K562 (cell line): ENCODE results near the gene PRKAR2B. TPM values are rescaled to one million over a fixed set of nuclear protein-coding genes. Genes with fewer than 3 reads are reported as not detected.

Experiments used
- ARID2 ChIP-seq: fragments of 450-650 bp; IDR thresholded peaks from 2 replicates; pipeline ENCODE4 v1.6.1; 2017; ENCODE audit warnings: antibody characterized with exemption, mild to moderate bottlenecking
- CEBPB ChIP-seq: fragments of 450-650 bp; IDR thresholded peaks from 2 replicates; pipeline ENCODE4 v1.6.1; 2016; ENCODE audit warnings: missing genetic modification characterization, missing compliant biosample characterization
- FOXK2 ChIP-seq, 2 experiments: fragments of 450-650 bp; IDR thresholded peaks in 1 of 2; conservative IDR thresholded peaks in 1 of 2; 2 replicates each; pipeline ENCODE4 v1.6.1; 2016; ENCODE audit warnings: low read depth in 2 of 2, mild to moderate bottlenecking in 1 of 2
- FOXM1 ChIP-seq, 2 experiments: fragments of 450-650 bp in 1 of 2; sonication (generic) in 1 of 2; formaldehyde crosslinking in 1 of 2; IDR thresholded peaks; 2 replicates each; pipeline versions ENCODE4 v1.6.1 to v1.9.0; 2017 to 2022; ENCODE audit warnings: low read depth in 2 of 2, mild to moderate bottlenecking in 2 of 2, missing genetic modification reagents in 1 of 2, moderate library complexity in 1 of 2
- MAFG ChIP-seq: fragments of 450-650 bp; conservative IDR thresholded peaks from 2 replicates; pipeline ENCODE4 v1.6.1; 2016; ENCODE audit warnings: missing genetic modification characterization, missing compliant biosample characterization
- NFIC ChIP-seq: fragments of 450-650 bp; IDR thresholded peaks from 2 replicates; pipeline ENCODE4 v1.6.1; 2017; ENCODE audit warnings: mild to moderate bottlenecking, inconsistent platforms
- NFIX ChIP-seq: fragments of 250-450 bp; sonication (Bioruptor Pico); IDR thresholded peaks from 2 replicates; pipeline ENCODE4 v1.4.0; 2020; ENCODE audit warnings: low read depth, mild to moderate bottlenecking, moderate library complexity
- NFYB ChIP-seq: IDR thresholded peaks from 2 replicates; pipeline ENCODE4 v1.6.1; 2011; ENCODE audit warnings: mild to moderate bottlenecking, moderate library complexity; ENCODE audit not compliant: insufficient read length; ENCODE audit errors: extremely low read depth
- PHB ChIP-seq: fragments of 250-450 bp; sonication (Bioruptor Pico); IDR thresholded peaks from 2 replicates; pipeline ENCODE4 v1.5.0; 2021
- RERE ChIP-seq: sonication (generic); formaldehyde crosslinking; IDR thresholded peaks from 2 replicates; pipeline ENCODE4 v1.8.0; 2023; ENCODE audit warnings: missing genetic modification reagents, mild to moderate bottlenecking, borderline replicate concordance
- RNF2 ChIP-seq: sonication (generic); IDR thresholded peaks from 2 replicates; pipeline ENCODE4 v1.6.1; 2016
- SAFB2 ChIP-seq: fragments of 200-400 bp; formaldehyde crosslinking; IDR thresholded peaks from 2 replicates; pipeline ENCODE4 v1.6.1; 2018; ENCODE audit warnings: borderline replicate concordance, low read length, low read depth, moderate library complexity; ENCODE audit not compliant: severe bottlenecking
- SETDB1 ChIP-seq: IDR thresholded peaks from one replicate; pipeline ENCODE4 v1.6.1; 2012; ENCODE audit warnings: low read length, control low read depth, inconsistent platforms
- SREBF1 ChIP-seq: fragments of 150-350 bp; IDR thresholded peaks from 2 replicates; pipeline ENCODE4 v1.6.1; 2014; ENCODE audit warnings: antibody characterized with exemption, low read depth, low read length, borderline replicate concordance
- ZNF12 ChIP-seq: sonication (generic); formaldehyde crosslinking; IDR thresholded peaks from 2 replicates; pipeline ENCODE4 v1.4.0; 2020; ENCODE audit warnings: mild to moderate bottlenecking, missing genetic modification reagents
- ZNF133 ChIP-seq: fragments of 250-450 bp; sonication (Bioruptor Pico); IDR thresholded peaks from 2 replicates; pipeline ENCODE4 v1.4.0; 2020; ENCODE audit warnings: mild to moderate bottlenecking
- ZNF165 ChIP-seq: fragments of 250-450 bp; sonication (Bioruptor Pico); IDR thresholded peaks from 2 replicates; pipeline ENCODE4 v1.4.0; 2020; ENCODE audit warnings: borderline replicate concordance
- ZNF24 ChIP-seq: fragments of 450-650 bp; IDR thresholded peaks from 2 replicates; pipeline ENCODE4 v1.6.1; 2016
- polyA plus RNA-seq, 8 experiments: library from polyadenylated mRNA; depleted of rRNA in 4 of 8; stranded (reverse) in 5 of 8; unstranded in 3 of 8; fragments of >200 nt; fragmentation: Nextera tagmentation in 2 of 8; fragmentation: Illumina TruSeq in 1 of 8; extraction: Ambion mirVana in 2 of 8; extraction: Trizol in 1 of 8; gene quantifications; 2 replicates each; pipeline versions ENCODE4 v1.2.1 to v1.2.3, GENCODE V29; 2011 to 2014; ENCODE audit warnings: inconsistent platforms in 1 of 8, missing spikeins in 1 of 8
- total RNA-seq, 7 experiments: library from RNA; depleted of rRNA in 6 of 7; stranded (reverse); fragments of >200 nt in 6 of 7; fragmentation: Illumina TruSeq in 2 of 7; extraction: Trizol in 2 of 7; gene quantifications; 2 replicates each; pipeline versions ENCODE4 v1.2.1 to v1.2.3, GENCODE V29; 2011 to 2021; ENCODE audit warnings: low replicate concordance in 1 of 7
- TF ChIP-seq, protein P1 (sequence below): fragments of 250-450 bp; sonication (Bioruptor Pico); IDR thresholded peaks from 2 replicates; pipeline ENCODE4 v1.5.0; 2020; ENCODE audit warnings: mild to moderate bottlenecking, borderline replicate concordance
- TF ChIP-seq, protein P2 (sequence below): fragments of 450-650 bp; IDR thresholded peaks from 2 replicates; pipeline ENCODE4 v1.6.1; 2016; ENCODE audit warnings: mild to moderate bottlenecking

Gene PRKAR2B
- total and polyA plus RNA-seq, 9 of the 15 experiments (the other 6 are each of a cell fraction or from before 2014, with no cell fraction given) = 59.0 to 173 (median 129) TPM

DNA sequence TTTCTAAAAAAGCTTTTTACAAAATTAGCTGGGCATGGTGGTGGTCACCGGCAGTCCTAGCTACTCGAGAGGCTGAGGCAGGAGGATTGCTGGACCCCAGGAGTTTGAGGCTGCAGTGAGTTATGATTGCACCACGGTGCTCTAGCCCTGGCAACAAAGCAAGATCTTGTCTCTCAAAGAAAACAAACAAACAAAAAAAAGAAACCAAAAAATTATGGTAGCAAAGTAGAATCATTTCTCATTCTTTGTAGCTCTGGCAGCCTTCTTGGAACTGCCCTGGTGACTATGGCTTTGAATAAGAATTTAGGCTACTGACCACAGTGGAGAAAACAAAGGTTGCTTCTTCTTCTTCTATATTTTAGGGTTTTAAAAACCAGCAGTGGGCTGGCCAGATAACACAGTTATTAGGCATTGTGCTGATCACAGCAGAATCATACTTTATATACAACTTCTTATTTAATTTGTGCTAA is 41.9 kb upstream of the PRKAR2B start (continued):
- peak; percentile 69 for TF ChIP-seq MAFG (tag)
- TF ChIP-seq FOXM1 (IDR thresholded peaks at IDR 0.05; ENCODE audit: low read depth) = peak; percentile 20; the same call in 1 of the 2 replicates
- no peak for TF ChIP-seq FOXM1 (CRISPR knock-in tag; IDR thresholded peaks at IDR 0.05; ENCODE audit: low read depth)
- no peak for TF ChIP-seq NFIC
- no peak for TF ChIP-seq ZNF24
- TF ChIP-seq, protein P1, sequence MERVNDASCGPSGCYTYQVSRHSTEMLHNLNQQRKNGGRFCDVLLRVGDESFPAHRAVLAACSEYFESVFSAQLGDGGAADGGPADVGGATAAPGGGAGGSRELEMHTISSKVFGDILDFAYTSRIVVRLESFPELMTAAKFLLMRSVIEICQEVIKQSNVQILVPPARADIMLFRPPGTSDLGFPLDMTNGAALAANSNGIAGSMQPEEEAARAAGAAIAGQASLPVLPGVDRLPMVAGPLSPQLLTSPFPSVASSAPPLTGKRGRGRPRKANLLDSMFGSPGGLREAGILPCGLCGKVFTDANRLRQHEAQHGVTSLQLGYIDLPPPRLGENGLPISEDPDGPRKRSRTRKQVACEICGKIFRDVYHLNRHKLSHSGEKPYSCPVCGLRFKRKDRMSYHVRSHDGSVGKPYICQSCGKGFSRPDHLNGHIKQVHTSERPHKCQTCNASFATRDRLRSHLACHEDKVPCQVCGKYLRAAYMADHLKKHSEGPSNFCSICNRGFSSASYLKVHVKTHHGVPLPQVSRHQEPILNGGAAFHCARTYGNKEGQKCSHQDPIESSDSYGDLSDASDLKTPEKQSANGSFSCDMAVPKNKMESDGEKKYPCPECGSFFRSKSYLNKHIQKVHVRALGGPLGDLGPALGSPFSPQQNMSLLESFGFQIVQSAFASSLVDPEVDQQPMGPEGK (CRISPR knock-in tag) = no peak
- 0 out of 4 replicates have a peak, but pooled peaks have one; percentile 11 to 21 for TF ChIP-seq FOXK2 (conservative IDR thresholded peaks at IDR 0.05 in 1 of 2, IDR thresholded peaks at IDR 0.05 in 1 of 2; ENCODE audit: low read depth in 2 of 2)
- TF ChIP-seq ZNF133 (CRISPR knock-in tag) = no peak
- no peak for TF ChIP-seq NFYB
- TF ChIP-seq ZNF165 (CRISPR knock-in tag) = no peak
- TF ChIP-seq NFIX (CRISPR knock-in tag) = no peak
- no peak for TF ChIP-seq RERE (CRISPR knock-in tag)
- TF ChIP-seq, protein P2, sequence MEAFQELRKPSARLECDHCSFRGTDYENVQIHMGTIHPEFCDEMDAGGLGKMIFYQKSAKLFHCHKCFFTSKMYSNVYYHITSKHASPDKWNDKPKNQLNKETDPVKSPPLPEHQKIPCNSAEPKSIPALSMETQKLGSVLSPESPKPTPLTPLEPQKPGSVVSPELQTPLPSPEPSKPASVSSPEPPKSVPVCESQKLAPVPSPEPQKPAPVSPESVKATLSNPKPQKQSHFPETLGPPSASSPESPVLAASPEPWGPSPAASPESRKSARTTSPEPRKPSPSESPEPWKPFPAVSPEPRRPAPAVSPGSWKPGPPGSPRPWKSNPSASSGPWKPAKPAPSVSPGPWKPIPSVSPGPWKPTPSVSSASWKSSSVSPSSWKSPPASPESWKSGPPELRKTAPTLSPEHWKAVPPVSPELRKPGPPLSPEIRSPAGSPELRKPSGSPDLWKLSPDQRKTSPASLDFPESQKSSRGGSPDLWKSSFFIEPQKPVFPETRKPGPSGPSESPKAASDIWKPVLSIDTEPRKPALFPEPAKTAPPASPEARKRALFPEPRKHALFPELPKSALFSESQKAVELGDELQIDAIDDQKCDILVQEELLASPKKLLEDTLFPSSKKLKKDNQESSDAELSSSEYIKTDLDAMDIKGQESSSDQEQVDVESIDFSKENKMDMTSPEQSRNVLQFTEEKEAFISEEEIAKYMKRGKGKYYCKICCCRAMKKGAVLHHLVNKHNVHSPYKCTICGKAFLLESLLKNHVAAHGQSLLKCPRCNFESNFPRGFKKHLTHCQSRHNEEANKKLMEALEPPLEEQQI = peak; percentile 77; the same call in 1 of the 2 replicates
- no peak for TF ChIP-seq ARID2
- no peak for TF ChIP-seq SREBF1
- TF ChIP-seq CEBPB (tag) = peak; percentile 76
- no peak for TF ChIP-seq SETDB1
- no peak for TF ChIP-seq RNF2
- no peak for TF ChIP-seq PHB (CRISPR knock-in tag)
- no peak for TF ChIP-seq ZNF12
- no peak for TF ChIP-seq SAFB2
